Naive thymus-derived CD4-positive, alpha-beta T cell (primary cell): ENCODE results near the gene MRPL24. TPM values are rescaled to one million over a fixed set of nuclear protein-coding genes. Genes with fewer than 3 reads are reported as not detected.

Experiments used
- ATAC-seq: fragments of 150-1000 bp; cut with Tn5 transposase; 2 replicates; pipeline ENCODE4 v1.10.0; 2021; ENCODE audit warnings: mild to moderate bottlenecking, moderate library complexity
- CTCF ChIA-PET: fragments of 350-600 bp; sonication (Branson Sonifier 250); formaldehyde crosslinking; loops from one replicate; lab custom pipeline; 2021; ENCODE audit warnings: antibody characterized with exemption; lab: Charles Lee
- POLR2A ChIA-PET: fragments of 350-600 bp; sonication (Branson Sonifier 250); formaldehyde crosslinking; loops from one replicate; lab custom pipeline; 2021; ENCODE audit warnings: antibody characterized with exemption, inconsistent platforms; lab: Charles Lee
- DNase-seq, 9 donors: peaks; one replicate each; pipeline versions ENCODE4 v3.0.0 to v3.0.0-alpha.2; 2020 to 2022; ENCODE audit warnings: mixed read lengths in 1 of 9
- H3K27ac ChIP-seq: one replicate; pipeline ENCODE4 v1.7.0; 2013; ENCODE audit warnings: mild to moderate bottlenecking, low read depth, low read length, moderate library complexity
- H3K27me3 ChIP-seq, 2 donors: one replicate each; pipeline ENCODE4 v1.7.0; 2013; ENCODE audit warnings: low read length in 2 of 2, mild to moderate bottlenecking in 2 of 2, moderate library complexity in 2 of 2; ENCODE audit not compliant: control insufficient read depth in 2 of 2, insufficient read depth in 2 of 2
- H3K36me3 ChIP-seq, 3 experiments: 1 replicate in 2 of 3; 2 replicates in 1 of 3; pipeline ENCODE4 v1.7.0; 2013; ENCODE audit warnings: low read length in 3 of 3, mild to moderate bottlenecking in 3 of 3, moderate library complexity in 1 of 3; ENCODE audit not compliant: insufficient read depth in 3 of 3, control insufficient read depth in 2 of 3
- H3K4me1 ChIP-seq, 2 donors: one replicate each; pipeline ENCODE4 v1.7.0; 2013; ENCODE audit warnings: low read length in 2 of 2, mild to moderate bottlenecking in 2 of 2, moderate library complexity in 1 of 2; ENCODE audit not compliant: control insufficient read depth in 2 of 2, insufficient read depth in 2 of 2
- H3K4me3 ChIP-seq: 2 replicates; pipeline ENCODE4 v1.7.0; 2013; ENCODE audit warnings: mild to moderate bottlenecking, low read length
- H3K9me3 ChIP-seq, 3 experiments: 1 replicate in 2 of 3; 2 replicates in 1 of 3; pipeline ENCODE4 v1.7.0; 2013; ENCODE audit warnings: low read length in 3 of 3; ENCODE audit not compliant: control insufficient read depth in 2 of 3
- H3K27ac Mint-ChIP-seq, 9 donors: one replicate each; pipeline ENCODE4 v1.8.0; 2020 to 2022; ENCODE audit warnings: mixed read lengths in 9 of 9, mild to moderate bottlenecking in 8 of 9, moderate library complexity in 5 of 9, inconsistent platforms in 2 of 9
- H3K27me3 Mint-ChIP-seq, 5 donors: one replicate each; pipeline ENCODE4 v1.8.0; 2021 to 2022; ENCODE audit warnings: mixed read lengths in 5 of 5, mild to moderate bottlenecking in 1 of 5
- H3K36me3 Mint-ChIP-seq, 5 donors: one replicate each; pipeline ENCODE4 v1.8.0; 2020 to 2022; ENCODE audit warnings: mixed read lengths in 5 of 5, mild to moderate bottlenecking in 3 of 5, inconsistent platforms in 1 of 5
- H3K4me1 Mint-ChIP-seq, 7 donors: one replicate each; pipeline ENCODE4 v1.8.0; 2020 to 2022; ENCODE audit warnings: mixed read lengths in 7 of 7, mild to moderate bottlenecking in 3 of 7, inconsistent platforms in 1 of 7
- H3K4me3 Mint-ChIP-seq, 10 donors: one replicate each; pipeline ENCODE4 v1.8.0; 2020 to 2022; ENCODE audit warnings: mild to moderate bottlenecking in 10 of 10, mixed read lengths in 10 of 10, moderate library complexity in 6 of 10, inconsistent platforms in 2 of 10
- H3K9me3 Mint-ChIP-seq, 11 donors: one replicate each; pipeline ENCODE4 v1.8.0; 2020 to 2022; ENCODE audit warnings: mixed read lengths in 11 of 11, mild to moderate bottlenecking in 4 of 11, inconsistent platforms in 1 of 11, moderate library complexity in 1 of 11
- intact Hi-C, 2 donors: fragments of 100-400 bp; cut with micrococcal nuclease; formaldehyde crosslinking; loops; one replicate each; pipeline ENCODE4 v1.15.1; 2023
- polyA plus RNA-seq, 2 donors: library from polyadenylated mRNA; unstranded; fragments of 300-500 nt; fragmentation: Illumina TruSeq; gene quantifications; one replicate each; pipeline ENCODE4 v1.2.3, GENCODE V29; 2021
- total RNA-seq, 6 experiments: library from RNA in 5 of 6; stranded (reverse) in 5 of 6; gene quantifications; 1 replicate in 5 of 6; 2 replicates in 1 of 6; pipeline ENCODE4 v1.2.3 and lab custom pipeline; 2021 to 2026

Gene MRPL24
- total and polyA plus RNA-seq, 7 experiments from 2014 or later = 19.1 to 98.0 (median 49.2) TPM

DNA sequence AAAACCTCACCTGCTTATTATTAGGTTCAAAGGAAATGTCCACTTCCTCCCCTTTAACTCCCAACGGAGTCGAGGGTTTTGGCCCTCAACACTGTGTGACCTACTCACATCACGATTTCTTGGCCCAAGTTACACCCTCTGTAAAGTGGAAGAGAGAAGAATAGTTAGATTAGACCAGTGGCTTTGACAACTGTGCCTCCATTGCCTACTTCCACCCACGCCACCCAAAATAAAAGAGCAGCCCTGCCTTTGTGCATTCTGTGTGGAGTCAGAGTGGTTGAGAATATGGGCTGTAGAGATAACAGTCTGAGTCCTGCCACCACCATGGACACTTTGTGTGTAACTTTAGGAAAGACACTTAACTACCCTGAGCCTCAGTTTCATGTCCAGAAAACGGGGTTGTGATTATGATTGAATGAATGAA is 14.7 kb upstream of the MRPL24 start:
- H3K27ac ChIP-seq = no peak overlapping the region
- Mint-ChIP-seq H3K27ac (no peak overlapping the region), H3K36me3 (peaks cover 0 to 3% (median 0%) of the 10 kb centered on the region in 5 donors), H3K4me3 (peak overlapping the region in 1 of 10 donors; percentile 29), H3K4me1 (peaks cover 9 to 29% (median 19%) of the 10 kb centered on the region in 7 donors), H3K27me3 (no peaks in the 10 kb centered on the region), H3K9me3 (no peaks in the 10 kb centered on the region)
- H3K4me3 ChIP-seq = no peak overlapping the region
- H3K4me1 ChIP-seq = peaks cover 4 to 7% of the 10 kb centered on the region in 2 donors
- no peaks in the 10 kb centered on the region for H3K9me3 ChIP-seq
- CTCF ChIA-PET = interaction anchor here (1.4 to 2.7 kb wide), 2 partner anchors 14 to 30 kb away, joined by 4 to 7 read pairs; partner anchors contain the start of gene MRPL24
- DNase-seq (no peak), ATAC-seq (no peak)
- POLR2A ChIA-PET = interaction anchor here (1.6 to 2.2 kb wide), 3 partner anchors 11 to 27 kb away, joined by 3 to 7 read pairs (median 6); partner anchors contain the start of genes ISG20L2, METTL25B and MRPL24
- intact Hi-C loops = no loop called here
- H3K27me3 ChIP-seq = no peaks in the 10 kb centered on the region
- peaks cover 0 to 6% (median 0%) of the 10 kb centered on the region in 3 experiments for H3K36me3 ChIP-seq

DNA sequence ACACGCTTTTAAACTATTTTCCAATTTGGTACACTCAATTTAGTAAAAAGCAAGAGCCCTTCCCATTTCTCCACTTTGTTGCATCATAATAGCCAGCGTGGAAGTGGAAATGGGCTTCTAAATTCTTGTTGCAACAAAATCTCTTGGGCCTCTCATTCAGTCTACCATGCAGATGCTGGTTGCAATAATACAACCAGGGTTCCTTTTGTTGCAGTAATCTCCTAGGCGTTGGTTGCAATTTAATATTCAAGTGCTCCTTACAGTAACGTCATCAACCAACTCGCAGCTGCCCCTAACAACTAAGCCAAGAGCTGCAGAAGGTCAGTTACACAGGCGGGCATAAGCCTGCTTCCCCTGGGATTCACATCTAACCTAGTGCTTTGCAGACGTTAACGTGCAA is 13.3 kb upstream of the MRPL24 start:
- Mint-ChIP-seq H3K27me3 (no peaks in the 10 kb centered on the region), H3K4me1 (peaks cover 20 to 42% (median 29%) of the 10 kb centered on the region in 7 donors), H3K27ac (no peak overlapping the region), H3K9me3 (no peaks in the 10 kb centered on the region), H3K4me3 (peak overlapping the region in 2 of 10 donors; percentile 21 to 37), H3K36me3 (peaks cover 0 to 8% (median 0%) of the 10 kb centered on the region in 5 donors)
- Histone ChIP-seq H3K36me3 (peaks cover 0 to 6% (median 0%) of the 10 kb centered on the region in 3 experiments), H3K27ac (no peak overlapping the region), H3K4me3 (no peak overlapping the region), H3K9me3 (no peaks in the 10 kb centered on the region), H3K27me3 (no peaks in the 10 kb centered on the region), H3K4me1 (peaks cover 16 to 17% of the 10 kb centered on the region in 2 donors)
- intact Hi-C loops = no loop called here
- DNase-seq = no peak
- ATAC-seq = no peak
- CTCF ChIA-PET = no interaction called here
- POLR2A ChIA-PET = interaction anchor here (1.6 kb wide), 1 partner anchor 12 kb away, joined by 3 read pairs; no protein-coding TSS in a partner anchor

DNA sequence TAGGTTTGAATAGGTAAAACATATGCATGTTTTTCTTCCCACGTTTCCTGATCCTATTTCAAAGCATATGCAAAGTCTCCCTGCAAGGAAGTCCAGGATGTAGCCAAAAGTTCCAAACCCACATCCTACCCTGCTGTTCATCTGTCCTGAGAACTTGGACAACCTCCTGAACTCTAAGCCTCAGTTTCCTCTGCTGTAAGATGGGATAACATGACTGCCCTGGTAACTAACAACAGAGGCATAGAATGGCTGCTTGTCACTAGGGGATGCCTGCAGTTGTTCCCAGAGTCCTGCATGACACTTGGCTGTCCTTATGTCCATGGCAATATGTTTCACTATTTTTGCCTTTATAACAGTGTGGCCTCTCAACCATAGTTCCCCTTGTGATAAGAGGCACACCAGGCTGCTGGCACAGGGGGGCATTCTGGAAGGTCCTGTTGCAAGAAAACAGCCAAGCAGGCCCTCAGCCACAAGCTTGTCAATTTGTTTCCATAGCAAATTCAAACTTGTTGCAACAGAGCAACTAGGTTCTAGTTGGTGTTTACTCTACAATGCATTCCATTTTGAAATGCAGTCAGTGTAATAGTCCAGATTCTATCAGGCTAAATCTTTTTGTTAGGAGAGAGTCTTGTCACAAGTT is 12.1 kb upstream of the MRPL24 start:
- Histone ChIP-seq H3K27ac (peak overlapping the region; percentile 90), H3K9me3 (no peaks in the 10 kb centered on the region), H3K36me3 (peaks cover 0 to 6% (median 0%) of the 10 kb centered on the region in 3 experiments), H3K4me3 (peak overlapping the region; percentile 93), H3K4me1 (peaks cover 28 to 30% of the 10 kb centered on the region in 2 donors), H3K27me3 (no peaks in the 10 kb centered on the region)
- ChIA-PET POLR2A (interaction anchor here (1.3 to 4.5 kb wide), 5 partner anchors 8 to 25 kb away, joined by 4 to 64 read pairs (median 24); partner anchors contain the start of genes ISG20L2, METTL25B, MRPL24 and PRCC), CTCF (interaction anchor here (0.9 to 1.4 kb wide), 2 partner anchors 12 to 27 kb away, joined by 4 to 6 read pairs; partner anchors contain the start of gene MRPL24)
- Mint-ChIP-seq H3K4me3 (peak overlapping the region; percentile 88 to 98 (median 92)), H3K27me3 (no peaks in the 10 kb centered on the region), H3K27ac (peak overlapping the region; percentile 39 to 96 (median 85)), H3K9me3 (no peaks in the 10 kb centered on the region), H3K36me3 (peaks cover 0 to 18% (median 0%) of the 10 kb centered on the region in 5 donors), H3K4me1 (peaks cover 31 to 49% (median 37%) of the 10 kb centered on the region in 7 donors)
- DNase-seq = no peak
- intact Hi-C loops = no loop called here
- ATAC-seq = no peak

DNA sequence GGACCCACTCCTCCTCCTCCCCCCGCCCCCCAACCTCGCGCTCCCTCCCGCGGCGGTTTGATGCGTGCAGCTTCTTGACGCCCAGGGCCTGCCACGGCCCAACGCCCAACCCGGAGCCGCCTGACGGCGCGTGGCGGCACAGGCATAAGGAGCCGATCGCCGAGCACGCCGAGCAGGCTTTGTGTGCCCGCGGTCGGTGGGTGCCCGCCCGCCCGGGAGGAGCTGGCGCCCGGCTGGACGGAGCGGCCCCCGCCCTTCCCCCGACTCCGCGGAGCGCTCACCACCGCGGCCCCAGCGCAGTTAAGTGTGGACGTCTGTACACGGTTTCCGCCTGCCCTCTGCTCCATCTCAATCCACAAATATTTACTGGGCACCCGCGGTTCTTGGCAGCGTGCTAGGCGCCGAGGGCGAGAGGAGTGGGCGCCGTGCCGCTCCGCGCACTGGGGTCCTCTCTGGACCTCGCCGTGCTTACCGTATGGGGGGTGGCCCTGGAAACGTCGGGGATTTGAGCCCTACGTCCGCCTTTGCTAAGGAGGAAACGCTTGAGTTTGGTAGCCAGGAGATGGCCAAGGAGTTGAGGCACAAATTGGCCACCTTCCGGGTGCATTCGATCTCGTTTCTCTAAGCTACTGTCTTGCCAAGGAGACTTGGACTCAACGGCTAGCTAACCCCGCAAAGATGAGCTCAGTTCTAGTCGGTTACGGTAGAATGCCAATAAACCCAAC is 11.0 kb upstream of the MRPL24 start:
- Mint-ChIP-seq H3K9me3 (no peaks in the 10 kb centered on the region), H3K27me3 (no peaks in the 10 kb centered on the region), H3K4me1 (peaks cover 38 to 57% (median 46%) of the 10 kb centered on the region in 7 donors), H3K36me3 (peaks cover 0 to 18% (median 0%) of the 10 kb centered on the region in 5 donors), H3K27ac (peak overlapping the region; percentile 82 to 96 (median 90)), H3K4me3 (peak overlapping the region; percentile 88 to 98 (median 92))
- peaks cover 36 to 38% of the 10 kb centered on the region in 2 donors for H3K4me1 ChIP-seq
- peaks cover 0 to 6% (median 0%) of the 10 kb centered on the region in 3 experiments for H3K36me3 ChIP-seq
- POLR2A ChIA-PET = interaction anchor here (0.6 to 4.5 kb wide), 8 partner anchors 9 to 387 kb away, joined by 3 to 64 read pairs (median 8); partner anchors contain the start of genes ISG20L2, METTL25B, MRPL24 and PRCC
- no peaks in the 10 kb centered on the region for H3K9me3 ChIP-seq
- DNase-seq (peak; percentile 83 to 98 (median 92)), ATAC-seq (peak; percentile 96)
- peak overlapping the region; percentile 93 for H3K4me3 ChIP-seq
- H3K27ac ChIP-seq = peak overlapping the region; percentile 90
- H3K27me3 ChIP-seq = no peaks in the 10 kb centered on the region
- CTCF ChIA-PET = interaction anchor here (0.7 to 1.8 kb wide), 7 partner anchors 11 to 62 kb away, joined by 3 to 6 read pairs (median 3); partner anchors contain the start of genes METTL25B, MRPL24 and PRCC
- intact Hi-C loops = loop anchor here (1.0 kb wide), 6 partner anchors 11 to 414 kb away; partner anchors contain the start of genes ISG20L2 (in 2 of the 2), METTL25B (in 2 of the 2), MRPL24 (in 2 of the 2) and PRCC (in 2 of the 2)

DNA sequence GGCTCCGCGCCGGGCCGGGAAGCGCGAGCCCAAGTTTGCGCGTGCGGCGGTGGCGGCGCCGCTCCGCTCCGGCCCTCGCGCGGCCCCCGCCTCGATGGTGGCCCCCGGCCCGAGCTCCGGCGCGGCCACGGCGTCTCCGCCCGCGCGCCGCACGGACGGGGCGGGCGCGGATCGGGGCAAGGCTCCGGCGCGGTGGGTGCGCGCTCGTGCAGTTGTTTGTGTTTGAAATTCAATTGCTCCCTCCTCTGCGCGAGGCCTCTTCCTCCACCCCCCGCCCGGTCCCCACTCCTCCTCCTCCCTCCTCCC is 10.5 kb upstream of the MRPL24 start, which contains the start of gene HDGF:
Gene HDGF, minus strand, starts transcription at position 225 of the 306 bp plus-strand sequence. CDS start 246 bp downstream, outside the sequence.
- intact Hi-C loops = loop anchor here (1.0 kb wide), 6 partner anchors 10 to 413 kb away; partner anchors contain the start of genes ISG20L2 (in 2 of the 2), METTL25B (in 2 of the 2), MRPL24 (in 2 of the 2) and PRCC (in 2 of the 2)
- DNase-seq (no peak), ATAC-seq (no peak)
- H3K27me3 ChIP-seq = no peaks in the 10 kb centered on the region
- no peaks in the 10 kb centered on the region for H3K9me3 Mint-ChIP-seq
- peaks cover 0 to 18% (median 0%) of the 10 kb centered on the region in 5 donors for H3K36me3 Mint-ChIP-seq
- peaks cover 0 to 6% (median 0%) of the 10 kb centered on the region in 3 experiments for H3K36me3 ChIP-seq
- CTCF ChIA-PET = interaction anchor here (0.7 to 1.8 kb wide), 4 partner anchors 24 to 63 kb away, joined by 3 to 6 read pairs (median 3); partner anchors contain the start of gene METTL25B
- POLR2A ChIA-PET = interaction anchor here (0.6 to 4.5 kb wide), 7 partner anchors 10 to 388 kb away, joined by 3 to 64 read pairs (median 11); partner anchors contain the start of genes ISG20L2, METTL25B, MRPL24 and PRCC
- peak within 1 kb of the TSS; percentile 90 for H3K27ac ChIP-seq
- H3K27ac Mint-ChIP-seq = peak within 1 kb of the TSS; percentile 85 to 96 (median 91)
- H3K27me3 Mint-ChIP-seq = no peaks in the 10 kb centered on the region
- no peaks in the 10 kb centered on the region for H3K9me3 ChIP-seq
- peak within 1 kb of the TSS; percentile 93 for H3K4me3 ChIP-seq
- H3K4me1 Mint-ChIP-seq = peaks cover 43 to 61% (median 51%) of the 10 kb centered on the region in 7 donors
- H3K4me3 Mint-ChIP-seq = peak within 1 kb of the TSS; percentile 88 to 98 (median 94)
- peaks cover 38 to 41% of the 10 kb centered on the region in 2 donors for H3K4me1 ChIP-seq
